Stimulated activated CD8-positive, alpha-beta memory T cell treated with anti-CD3 and anti-CD28 coated beads, Interleukin-4, amount 100 ng/mL, for 4 hours (primary cell): ENCODE data around the gene GTF2H2.
"Not testable (repeated sequence)": the region's sequence is repeated elsewhere in the genome, so short reads cannot be mapped to it uniquely, and the experiment has no call there.

Experiments used
- DNase-seq, 2 donors: peaks; one replicate each; pipeline ENCODE4 v3.0.0-alpha.2; 2020; ENCODE audit warnings: low read depth in 2 of 2, low spot score in 1 of 2

Gene GTF2H2

GRCh38 chr5:71013575-71013974 is 53.9 kb downstream of the GTF2H2 start:
- DNase-seq = no peak

GRCh38 chr5:71011194-71011792 is 56.2 kb downstream of the GTF2H2 start:
- no peak for DNase-seq

DNA sequence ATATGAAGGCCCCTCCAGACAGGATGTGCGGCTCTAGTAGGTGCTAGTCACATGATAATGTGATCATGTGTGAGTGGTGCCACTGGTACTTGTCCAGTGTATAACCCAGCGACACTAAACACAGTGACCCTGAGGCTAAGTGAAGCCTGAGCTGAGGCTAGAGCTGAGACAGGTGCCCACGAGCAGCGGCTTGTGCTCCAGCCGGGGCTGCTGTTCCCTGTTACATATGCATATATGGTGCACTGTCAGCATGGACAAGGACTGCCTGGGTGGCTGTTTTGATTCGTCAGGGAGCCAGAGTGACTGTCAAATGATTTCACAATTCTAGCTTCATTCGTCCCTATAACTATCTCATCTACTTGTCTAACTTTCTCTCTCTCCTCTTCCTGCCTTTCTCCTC is 60.5 kb downstream of the GTF2H2 start:
- DNase-seq = not testable (repeated sequence)
